SU-DHL-6 (cell line): Measurements from ENCODE around the gene SEMA6A.

Experiments
- CTCF ChIP-seq: fragments of 200-600 bp; sonication (generic); IDR thresholded peaks from one replicate; pipeline ENCODE4 v1.5.1; 2017; ENCODE audit warnings: antibody characterized with exemption, mild to moderate bottlenecking, low read length, moderate library complexity; ENCODE audit not compliant: insufficient read depth, poor library complexity, severe bottlenecking
- EZH2phosphoT487 ChIP-seq: fragments of 200-600 bp; sonication (generic), shearing (Covaris generic); conservative IDR thresholded peaks from 2 replicates; pipeline ENCODE4 v1.6.1; 2018; ENCODE audit warnings: mild to moderate bottlenecking, antibody characterized with exemption, low read length, moderate library complexity, mixed read lengths

- TF ChIP-seq CTCF (no peak), EZH2phosphoT487 (no peak)
Measured at GRCh38 chr5:116622375-116623050, 47.9 kb upstream of the SEMA6A start.
